Measurements from ENCODE around the gene OR1L6.

OR1L6 gene

DNA sequence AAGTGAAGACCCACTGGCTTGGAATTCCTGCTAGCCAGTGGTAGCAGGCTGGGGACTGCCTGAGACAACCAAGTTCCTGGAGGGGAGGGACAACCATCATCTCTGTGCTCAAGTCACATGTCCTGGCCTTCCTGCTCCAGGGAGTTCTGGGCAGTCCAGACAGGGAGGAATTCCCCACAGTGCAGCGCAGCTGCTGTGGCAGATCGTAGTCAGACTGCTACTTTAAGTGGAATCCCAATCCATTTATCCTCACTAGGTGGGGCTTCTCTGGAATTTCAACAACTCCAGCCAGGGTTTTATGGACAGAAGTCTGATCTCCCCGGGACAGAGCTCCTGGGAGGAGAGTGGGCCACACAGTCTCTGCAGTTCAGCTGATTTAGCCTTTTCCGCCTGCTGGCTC lies 25.7 kb downstream of the OR1L6 start:
- no peak for DNase-seq (ENCODE audit: low spot score)
- no peak for TF ChIP-seq CTCF (IDR thresholded peaks at IDR 0.05; ENCODE audit: extremely low read depth, insufficient read depth, missing control alignments)
- in situ Hi-C loops (cut with MboI; ENCODE audit: low pct_unique_long_range_greater_than_20kb, low sequenced_read_pairs, unreplicated experiment), result no loop called here

DNA sequence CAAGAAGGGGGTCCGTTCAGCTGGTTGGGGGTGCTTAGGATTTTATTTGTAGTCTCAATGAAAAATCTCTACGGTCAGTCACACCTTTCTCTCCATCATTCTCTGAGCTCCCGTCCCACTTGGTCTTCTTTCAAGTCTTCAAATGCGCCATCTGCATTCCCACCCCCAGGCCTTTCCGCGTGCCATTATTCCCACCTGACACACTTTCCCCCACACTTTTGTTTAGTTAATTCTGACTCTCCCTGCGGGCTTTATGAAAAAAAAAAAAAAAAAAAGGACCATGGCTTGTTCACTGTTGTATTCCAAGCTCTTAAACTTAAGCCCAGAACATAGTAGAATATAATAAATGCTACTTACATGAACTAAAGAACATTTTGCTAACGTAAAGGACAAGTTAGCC lies 34.9 kb downstream of the OR1L6 start:
- no peak for TF ChIP-seq CTCF (IDR thresholded peaks at IDR 0.05; ENCODE audit: extremely low read depth, insufficient read depth, missing control alignments)
- in situ Hi-C loops (cut with MboI; ENCODE audit: low pct_unique_long_range_greater_than_20kb, low sequenced_read_pairs, unreplicated experiment), result no loop called here
- no peak for DNase-seq (ENCODE audit: low spot score)

GRCh38 chr9:122777935-122778627 lies 36.0 kb downstream of the OR1L6 start:
- DNase-seq (ENCODE audit: low spot score), result no peak
- in situ Hi-C loops (cut with MboI; ENCODE audit: low pct_unique_long_range_greater_than_20kb, low sequenced_read_pairs, unreplicated experiment), result no loop called here
- no peak for TF ChIP-seq CTCF (IDR thresholded peaks at IDR 0.05; ENCODE audit: extremely low read depth, insufficient read depth, missing control alignments)

DNA sequence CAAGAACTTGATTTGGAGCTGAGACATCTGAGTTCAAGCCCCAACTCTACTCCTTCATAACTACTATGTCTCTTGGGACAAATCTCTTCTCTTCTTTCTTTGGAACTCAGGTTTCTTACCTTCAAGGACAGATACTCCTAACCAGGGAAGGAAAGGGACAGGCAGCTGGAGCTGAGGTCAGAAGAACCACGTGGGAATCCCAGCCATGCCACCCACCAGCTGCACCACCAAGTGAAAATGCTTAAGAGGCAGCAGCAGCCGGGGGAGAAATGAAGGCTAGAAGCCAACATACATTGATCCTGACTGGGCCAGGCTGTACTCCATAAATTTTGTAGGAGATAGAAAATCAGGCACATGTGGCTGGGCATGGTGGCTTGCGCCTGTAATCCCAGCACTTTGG lies 37.1 kb downstream of the OR1L6 start:
- no peak for DNase-seq (ENCODE audit: low spot score)
- in situ Hi-C loops (cut with MboI; ENCODE audit: low pct_unique_long_range_greater_than_20kb, low sequenced_read_pairs, unreplicated experiment), result no loop called here
- TF ChIP-seq CTCF (IDR thresholded peaks at IDR 0.05; ENCODE audit: extremely low read depth, insufficient read depth, missing control alignments), result no peak

DNA sequence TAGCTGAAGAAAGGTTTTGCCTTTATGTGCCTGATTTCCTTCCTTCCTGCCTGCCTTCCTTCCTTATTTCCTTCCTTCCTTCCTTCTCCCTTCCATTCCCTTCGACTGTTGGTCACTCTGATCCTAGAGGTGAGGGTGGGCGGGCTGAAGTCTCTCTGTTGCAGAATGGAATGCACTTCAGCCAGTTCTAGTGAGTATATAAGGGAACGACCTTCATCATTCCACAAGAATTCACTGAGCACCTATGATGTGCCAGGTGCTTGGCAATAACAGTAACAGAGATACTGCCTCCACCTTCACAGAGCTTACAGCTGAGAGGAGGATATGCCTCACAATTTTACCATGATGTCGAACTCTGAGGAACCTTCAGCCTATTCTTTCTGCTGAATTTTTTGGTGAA lies 37.9 kb downstream of the OR1L6 start:
- in situ Hi-C loops (cut with MboI; ENCODE audit: low pct_unique_long_range_greater_than_20kb, low sequenced_read_pairs, unreplicated experiment), result no loop called here
- no peak for DNase-seq (ENCODE audit: low spot score)
- no peak for TF ChIP-seq CTCF (IDR thresholded peaks at IDR 0.05; ENCODE audit: extremely low read depth, insufficient read depth, missing control alignments)

DNA sequence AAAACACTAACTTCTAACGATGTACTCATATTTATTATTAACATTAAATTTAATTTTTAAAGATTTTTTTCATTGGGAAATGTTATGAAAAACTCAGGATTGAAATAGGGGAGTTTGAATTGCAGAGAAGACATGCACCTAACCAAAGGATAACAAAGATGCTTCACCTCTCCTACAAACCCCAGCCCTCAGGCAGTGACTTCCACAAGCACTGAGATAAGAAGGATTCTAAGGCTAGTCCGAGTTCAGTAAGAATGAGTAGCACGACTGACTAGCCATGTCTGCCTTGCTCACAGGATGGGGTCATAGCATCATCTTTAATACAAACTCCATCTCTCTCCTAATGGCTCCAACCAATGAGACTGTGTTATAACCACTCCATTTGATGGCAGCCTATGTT lies 39.6 kb downstream of the OR1L6 start:
- DNase-seq (ENCODE audit: low spot score), result no peak
- in situ Hi-C loops (cut with MboI; ENCODE audit: low pct_unique_long_range_greater_than_20kb, low sequenced_read_pairs, unreplicated experiment), result no loop called here
- no peak for TF ChIP-seq CTCF (IDR thresholded peaks at IDR 0.05; ENCODE audit: extremely low read depth, insufficient read depth, missing control alignments)
